K562 (cell line): Measurements from ENCODE around the gene INVS. TPM values are rescaled to one million over a fixed set of nuclear protein-coding genes. Genes with fewer than 3 reads are reported as not detected.

Experiments used
- ETS1 ChIP-seq: conservative IDR thresholded peaks from 2 replicates; pipeline ENCODE4 v1.6.1; 2011; ENCODE audit warnings: low read depth, mild to moderate bottlenecking, low read length; ENCODE audit not compliant: control insufficient read depth
- GTF2F1 ChIP-seq: IDR thresholded peaks from 2 replicates; pipeline ENCODE4 v1.6.1; 2011; ENCODE audit warnings: low read depth, low read length, improper control_type of control experiment
- ILK ChIP-seq: fragments of 450-650 bp; IDR thresholded peaks from 2 replicates; pipeline ENCODE4 v1.6.1; 2016; ENCODE audit warnings: missing genetic modification characterization, low read depth, mild to moderate bottlenecking, missing compliant biosample characterization, moderate library complexity, borderline replicate concordance
- KLF1 ChIP-seq: fragments of 450-650 bp; IDR thresholded peaks from 2 replicates; pipeline ENCODE4 v1.6.1; 2016; ENCODE audit warnings: missing genetic modification characterization, missing compliant biosample characterization
- PHF8 ChIP-seq: fragments of 200-600 bp; sonication (generic); IDR thresholded peaks from 2 replicates; pipeline ENCODE4 v1.6.1; 2012; ENCODE audit warnings: mixed run types, mild to moderate bottlenecking, inconsistent platforms, low read length, moderate library complexity, borderline replicate concordance
- POLR2AphosphoS2 ChIP-seq: IDR thresholded peaks from 2 replicates; pipeline ENCODE4 v1.6.1; 2012; ENCODE audit warnings: low read length, improper control_type of control experiment
- POLR2G ChIP-seq: fragments of 200-400 bp; formaldehyde crosslinking; IDR thresholded peaks from 2 replicates; pipeline ENCODE4 v1.6.1; 2017; ENCODE audit warnings: low read depth, mild to moderate bottlenecking, antibody characterized with exemption, low read length, moderate library complexity
- TBL1XR1 ChIP-seq, 2 experiments: IDR thresholded peaks; 2 replicates each; pipeline ENCODE4 v1.6.1; 2012; ENCODE audit warnings: improper control_type of control experiment in 2 of 2, low read length in 2 of 2, mild to moderate bottlenecking in 1 of 2
- UBTF ChIP-seq, 2 experiments: IDR thresholded peaks; 2 replicates each; pipeline ENCODE4 v1.6.1; 2012; ENCODE audit warnings: improper control_type of control experiment in 2 of 2, low read depth in 2 of 2, low read length in 2 of 2, borderline replicate concordance in 1 of 2
- ZBTB1 ChIP-seq: sonication (generic); formaldehyde crosslinking; IDR thresholded peaks from 2 replicates; pipeline ENCODE4 v1.8.1; 2023; ENCODE audit warnings: missing genetic modification reagents, low read depth, mild to moderate bottlenecking, borderline replicate concordance
- ZNF431 ChIP-seq: sonication (generic); formaldehyde crosslinking; IDR thresholded peaks from 2 replicates; pipeline ENCODE4 v1.8.0; 2022; ENCODE audit warnings: mild to moderate bottlenecking, missing genetic modification reagents
- ZNF551 ChIP-seq: fragments of 250-450 bp; sonication (Bioruptor Pico); IDR thresholded peaks from 2 replicates; pipeline ENCODE4 v1.5.0; 2021; ENCODE audit warnings: mild to moderate bottlenecking, moderate library complexity
- polyA plus RNA-seq, 8 experiments: library from polyadenylated mRNA; depleted of rRNA in 4 of 8; stranded (reverse) in 5 of 8; unstranded in 3 of 8; fragments of >200 nt; fragmentation: Nextera tagmentation in 2 of 8; fragmentation: Illumina TruSeq in 1 of 8; extraction: Ambion mirVana in 2 of 8; extraction: Trizol in 1 of 8; gene quantifications; 2 replicates each; pipeline versions ENCODE4 v1.2.1 to v1.2.3, GENCODE V29; 2011 to 2014; ENCODE audit warnings: inconsistent platforms in 1 of 8, missing spikeins in 1 of 8
- total RNA-seq, 7 experiments: library from RNA; depleted of rRNA in 6 of 7; stranded (reverse); fragments of >200 nt in 6 of 7; fragmentation: Illumina TruSeq in 2 of 7; extraction: Trizol in 2 of 7; gene quantifications; 2 replicates each; pipeline versions ENCODE4 v1.2.1 to v1.2.3, GENCODE V29; 2011 to 2021; ENCODE audit warnings: low replicate concordance in 1 of 7

The INVS gene
- total and polyA plus RNA-seq, 9 of the 15 experiments (the other 6 are each of a cell fraction or from before 2014, with no cell fraction given) = 0.77 to 18.5 (median 10.0) TPM

- peak; percentile 66 to 81; a peak in 2 of 4 replicates for TF ChIP-seq UBTF (IDR thresholded peaks at IDR 0.05; ENCODE audit: borderline replicate concordance in 1 of 2, low read depth in 2 of 2, low read length in 2 of 2)
- TF ChIP-seq KLF1 = peak; percentile 82; the same call in 1 of the 2 replicates
- TF ChIP-seq PHF8 = peak; percentile 86; the same call in 1 of the 2 replicates
- 0 out of 2 replicates have a peak, but pooled peaks have one; percentile 29 for TF ChIP-seq ZNF431 (CRISPR knock-in tag)
- TF ChIP-seq POLR2G = peak; percentile 92
- TF ChIP-seq TBL1XR1 (IDR thresholded peaks at IDR 0.05; ENCODE audit: low read length in 2 of 2) = 0 out of 4 replicates have a peak, but pooled peaks of 1 of the 2 experiments have one; percentile 27
- TF ChIP-seq ZBTB1 = peak; percentile 74; the same call in 1 of the 2 replicates
- no peak for TF ChIP-seq ZNF551 (CRISPR knock-in tag)
- 0 out of 2 replicates have a peak, but pooled peaks have one; percentile 14 for TF ChIP-seq GTF2F1
- TF ChIP-seq ILK (tag) = no peak
- TF ChIP-seq POLR2AphosphoS2 = peak; percentile 39; the same call in 1 of the 2 replicates
- TF ChIP-seq ETS1 = peak; percentile 98
Observed at GRCh38 chr9:100098887-100099721, at the start of gene INVS, which contains the start of gene ERP44 (continued).
